Fibroblast of lung (primary cell): Measurements from ENCODE around the gene FOXJ1. TPM values are rescaled to one million over a fixed set of nuclear protein-coding genes. Genes with fewer than 3 reads are reported as not detected.

Source experiments
- DNase-seq, 2 donors: peaks; one replicate each; pipeline versions ENCODE4 v3.0.0 to v3.0.0-alpha.2; 2010; ENCODE audit warnings: low read depth in 2 of 2
- H2AFZ ChIP-seq: 2 replicates; pipeline ENCODE4 v1.5.1; 2012; ENCODE audit warnings: low read length, control low read depth, inconsistent platforms
- H3K27ac ChIP-seq: 2 replicates; pipeline ENCODE4 v1.5.1; 2011; ENCODE audit warnings: low read length, control low read depth; ENCODE audit not compliant: insufficient read depth
- H3K27me3 ChIP-seq: 2 replicates; pipeline ENCODE4 v1.5.1; 2011; ENCODE audit warnings: mild to moderate bottlenecking, low read length; ENCODE audit not compliant: control insufficient read depth, insufficient read depth
- H3K36me3 ChIP-seq: 2 replicates; pipeline ENCODE4 v1.5.1; 2011; ENCODE audit warnings: low read length; ENCODE audit not compliant: control insufficient read depth, insufficient read depth
- H3K4me1 ChIP-seq: 2 replicates; pipeline ENCODE4 v1.5.1; 2011; ENCODE audit warnings: low read length; ENCODE audit not compliant: control insufficient read depth, insufficient read depth; ENCODE audit errors: extremely low read depth
- H3K4me2 ChIP-seq: 2 replicates; pipeline ENCODE4 v1.5.1; 2011; ENCODE audit warnings: low read length, control low read depth; ENCODE audit not compliant: insufficient read depth; ENCODE audit errors: extremely low read depth
- H3K4me3 ChIP-seq, 4 experiments: fragments of 200-600 bp in 1 of 4; sonication (generic) in 1 of 4; replicated peaks in 1 of 4; 2 replicates each; pipeline ENCODE4 v1.5.1; 2011 to 2016; ENCODE audit warnings: low read length in 4 of 4, low read depth in 3 of 4, mild to moderate bottlenecking in 3 of 4, control low read depth in 2 of 4, inconsistent platforms in 1 of 4, mixed read lengths in 1 of 4; ENCODE audit not compliant: insufficient read depth in 1 of 4; ENCODE audit errors: control extremely low read depth in 1 of 4
- H3K79me2 ChIP-seq: 2 replicates; pipeline ENCODE4 v1.5.1; 2012; ENCODE audit warnings: mild to moderate bottlenecking, low read length, inconsistent platforms; ENCODE audit not compliant: control insufficient read depth, insufficient read depth
- H3K9ac ChIP-seq: 2 replicates; pipeline ENCODE4 v1.5.1; 2011; ENCODE audit warnings: mild to moderate bottlenecking, low read length, control low read depth; ENCODE audit not compliant: insufficient read depth
- H3K9me3 ChIP-seq: 2 replicates; pipeline ENCODE4 v1.5.1; 2012; ENCODE audit warnings: low read depth, low read length; ENCODE audit not compliant: control insufficient read depth, insufficient read depth
- H4K20me1 ChIP-seq: 2 replicates; pipeline ENCODE4 v1.5.1; 2011; ENCODE audit warnings: low read length; ENCODE audit not compliant: control insufficient read depth, insufficient read depth; ENCODE audit errors: extremely low read depth
- CTCF ChIP-seq, 2 donors: IDR thresholded peaks in 1 of 2; conservative IDR thresholded peaks in 1 of 2; 1 replicate in 1 of 2; 2 replicates in 1 of 2; pipeline ENCODE4 v1.5.1; 2011 to 2012; ENCODE audit warnings: low read length in 2 of 2, control low read depth in 1 of 2, inconsistent platforms in 1 of 2, low read depth in 1 of 2, mild to moderate bottlenecking in 1 of 2
- EZH2 ChIP-seq: IDR thresholded peaks from 2 replicates; pipeline ENCODE4 v1.5.1; 2012; ENCODE audit warnings: low read length, control low read depth, mild to moderate bottlenecking; ENCODE audit errors: missing control alignments
- polyA plus RNA-seq, 2 donors: library from polyadenylated mRNA; depleted of rRNA in 1 of 2; stranded (reverse) in 1 of 2; unstranded in 1 of 2; fragments of >200 nt; gene quantifications; 2 replicates each; pipeline ENCODE4 v1.2.1, GENCODE V29; 2011 to 2012; ENCODE audit warnings: missing spikeins in 1 of 2
- total RNA-seq: library from RNA; depleted of rRNA; stranded (reverse); fragments of >200 nt; gene quantifications from 2 replicates; pipeline ENCODE4 v1.2.1, GENCODE V29; 2014

Gene FOXJ1
- total and polyA plus RNA-seq, 2 donors (not counting 1 experiment from before 2014, with no cell fraction given): not detected

- no peak overlapping the region for H3K27ac ChIP-seq
- no peak for DNase-seq
These were observed 35.9 kb upstream of the FOXJ1 start for GRCh38 chr17:76176701-76177574.

GRCh38 chr17:76174037-76174436 lies 33.0 kb upstream of the FOXJ1 start:
- no peaks in the 10 kb centered on the region for H3K79me2 ChIP-seq
- H3K9me3 ChIP-seq: no peaks in the 10 kb centered on the region
- H3K9ac ChIP-seq: no peak overlapping the region
- DNase-seq: no peak
- no peak overlapping the region for H3K27ac ChIP-seq
- H3K4me1 ChIP-seq: no peaks in the 10 kb centered on the region
- no peaks in the 10 kb centered on the region for H3K36me3 ChIP-seq
- no peak overlapping the region for H3K4me2 ChIP-seq
- no peak overlapping the region for H2AFZ ChIP-seq
- no peaks in the 10 kb centered on the region for H3K27me3 ChIP-seq
- TF ChIP-seq CTCF (conservative IDR thresholded peaks at IDR 0.05 in 1 of 2, IDR thresholded peaks at IDR 0.05 in 1 of 2; ENCODE audit: low read depth in 1 of 2, low read length in 2 of 2) (no peak), EZH2 (no peak)
- H4K20me1 ChIP-seq: no peaks in the 10 kb centered on the region
- H3K4me3 ChIP-seq: no peak overlapping the region

More at GRCh38 chr17:76176701-76177574, 35.9 kb upstream of the FOXJ1 start:
- Histone ChIP-seq H3K4me1 (no peaks in the 10 kb centered on the region), H3K9ac (no peak overlapping the region), H4K20me1 (no peaks in the 10 kb centered on the region), H3K36me3 (no peaks in the 10 kb centered on the region), H3K9me3 (no peaks in the 10 kb centered on the region), H2AFZ (no peak overlapping the region), H3K4me2 (no peak overlapping the region), H3K79me2 (no peaks in the 10 kb centered on the region), H3K27me3 (no peaks in the 10 kb centered on the region), H3K4me3 (no peak overlapping the region)
- TF ChIP-seq EZH2 (no peak), CTCF (conservative IDR thresholded peaks at IDR 0.05 in 1 of 2, IDR thresholded peaks at IDR 0.05 in 1 of 2; ENCODE audit: low read depth in 1 of 2, low read length in 2 of 2) (no peak)

GRCh38 chr17:76173474-76173873 lies 32.4 kb upstream of the FOXJ1 start:
- H3K36me3 ChIP-seq: no peaks in the 10 kb centered on the region
- no peaks in the 10 kb centered on the region for H3K4me1 ChIP-seq
- H3K79me2 ChIP-seq: no peaks in the 10 kb centered on the region
- H3K27me3 ChIP-seq: no peaks in the 10 kb centered on the region
- H4K20me1 ChIP-seq: no peaks in the 10 kb centered on the region
- TF ChIP-seq CTCF (conservative IDR thresholded peaks at IDR 0.05 in 1 of 2, IDR thresholded peaks at IDR 0.05 in 1 of 2; ENCODE audit: low read depth in 1 of 2, low read length in 2 of 2) (no peak), EZH2 (no peak)
- no peak overlapping the region for H3K4me3 ChIP-seq
- no peak overlapping the region for H2AFZ ChIP-seq
- H3K27ac ChIP-seq: no peak overlapping the region
- no peak overlapping the region for H3K4me2 ChIP-seq
- no peak overlapping the region for H3K9ac ChIP-seq
- DNase-seq: no peak
- H3K9me3 ChIP-seq: no peaks in the 10 kb centered on the region
